Sigmoid colon (tissue), 4 donors: ENCODE results near the gene UBA52.

Source experiments
- EP300 ChIP-seq, 4 donors: sonication (generic); formaldehyde crosslinking; IDR thresholded peaks; one replicate each; pipeline ENCODE4 v1.6.1; 2017; ENCODE audit warnings: antibody characterized with exemption in 4 of 4
- TF ChIP-seq, protein P1 (sequence below), 4 experiments: fragments of 450-650 bp in 3 of 4; fragments of 200-600 bp in 1 of 4; IDR thresholded peaks; one replicate each; pipeline ENCODE4 v1.5.1; 2016 to 2019; ENCODE audit warnings: antibody characterized with exemption in 4 of 4, mild to moderate bottlenecking in 3 of 4, moderate library complexity in 2 of 4

DNA sequence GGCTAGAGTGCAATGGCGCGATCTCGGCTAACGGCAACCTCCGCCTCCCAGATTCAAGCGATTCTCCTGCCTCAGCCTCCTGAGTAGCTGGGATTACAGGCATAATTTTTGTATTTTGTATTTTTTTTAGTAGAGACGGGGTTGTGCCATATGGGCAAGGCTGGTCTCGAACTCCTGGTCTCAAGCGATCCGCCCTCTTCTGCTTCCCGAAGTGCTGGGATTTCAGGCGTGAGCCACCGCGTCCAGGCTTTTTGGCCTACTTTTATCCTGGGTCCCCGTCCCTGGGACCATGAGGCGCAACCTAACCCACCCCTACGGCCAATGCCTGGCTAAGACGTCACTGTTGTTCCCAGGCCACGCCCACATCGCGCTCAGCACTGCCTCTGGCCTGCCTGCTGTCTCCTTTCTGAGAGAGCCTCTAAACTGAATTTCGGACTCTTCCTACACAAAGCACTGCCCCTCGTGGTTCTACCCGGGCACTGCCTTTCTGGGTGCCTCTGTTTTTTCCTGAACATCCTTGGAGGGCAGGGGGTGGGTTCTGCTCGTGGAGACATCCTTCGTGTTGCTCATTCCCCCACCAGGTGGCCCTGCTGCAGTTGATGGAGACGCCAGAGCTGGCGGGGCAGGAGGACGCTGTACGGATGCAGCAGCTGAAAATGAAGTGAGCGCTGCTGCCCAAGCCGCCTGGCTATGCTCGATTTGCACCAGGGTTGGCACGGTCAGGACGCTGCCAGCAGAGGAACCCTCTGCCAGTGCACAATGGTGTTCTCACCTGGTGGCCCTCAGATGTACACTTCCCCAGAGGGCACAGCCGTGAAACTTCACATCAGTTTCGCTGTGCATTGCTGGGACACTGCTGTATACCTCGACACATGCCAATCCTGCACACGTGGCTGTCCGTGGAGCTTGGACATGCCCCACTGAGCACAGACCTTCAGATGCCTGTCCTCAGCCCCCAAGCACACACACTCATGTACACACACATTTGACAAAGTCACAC, 18.9 kb downstream of the UBA52 start:
- TF ChIP-seq, protein P1, sequence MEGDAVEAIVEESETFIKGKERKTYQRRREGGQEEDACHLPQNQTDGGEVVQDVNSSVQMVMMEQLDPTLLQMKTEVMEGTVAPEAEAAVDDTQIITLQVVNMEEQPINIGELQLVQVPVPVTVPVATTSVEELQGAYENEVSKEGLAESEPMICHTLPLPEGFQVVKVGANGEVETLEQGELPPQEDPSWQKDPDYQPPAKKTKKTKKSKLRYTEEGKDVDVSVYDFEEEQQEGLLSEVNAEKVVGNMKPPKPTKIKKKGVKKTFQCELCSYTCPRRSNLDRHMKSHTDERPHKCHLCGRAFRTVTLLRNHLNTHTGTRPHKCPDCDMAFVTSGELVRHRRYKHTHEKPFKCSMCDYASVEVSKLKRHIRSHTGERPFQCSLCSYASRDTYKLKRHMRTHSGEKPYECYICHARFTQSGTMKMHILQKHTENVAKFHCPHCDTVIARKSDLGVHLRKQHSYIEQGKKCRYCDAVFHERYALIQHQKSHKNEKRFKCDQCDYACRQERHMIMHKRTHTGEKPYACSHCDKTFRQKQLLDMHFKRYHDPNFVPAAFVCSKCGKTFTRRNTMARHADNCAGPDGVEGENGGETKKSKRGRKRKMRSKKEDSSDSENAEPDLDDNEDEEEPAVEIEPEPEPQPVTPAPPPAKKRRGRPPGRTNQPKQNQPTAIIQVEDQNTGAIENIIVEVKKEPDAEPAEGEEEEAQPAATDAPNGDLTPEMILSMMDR (IDR thresholded peaks at IDR 0.05) = peak in 1 of 4 experiments; percentile 39
- no peak for TF ChIP-seq EP300 (IDR thresholded peaks at IDR 0.05)
